A549 (cell line): ENCODE measurements around the gene CDKN3. TPM values are rescaled to one million over a fixed set of nuclear protein-coding genes. Genes with fewer than 3 reads are reported as not detected.

ENCODE experiments used
- polyA plus RNA-seq, 4 experiments: library from polyadenylated mRNA; depleted of rRNA in 3 of 4; stranded (reverse); fragments of >200 nt; fragmentation: RNase III in 1 of 4; extraction: RNeasy Plus Mini Kit Qiagen cat#74134 plus additional on column Dnase treatment in 1 of 4; gene quantifications; 2 replicates in 3 of 4; 3 replicates in 1 of 4; pipeline ENCODE4 v1.2.3, GENCODE V29; 2011 to 2017

CDKN3 gene
- polyA plus RNA-seq, 2 of the 4 experiments (the other 2 are of a cell fraction), result 67.4 to 154 TPM

Other genes with a start within 250 kb of the CDKN3 start
- 411 and 487 TPM in 2 replicates for gene CNIH1, start 44.4 kb downstream of the CDKN3 start, polyA plus RNA-seq (2011; rRNA removed)
- gene CNIH1, start 44.4 kb downstream of the CDKN3 start, polyA plus RNA-seq (2017; fragmentation: RNase III; extraction: RNeasy Plus Mini Kit Qiagen cat#74134 plus additional on column Dnase treatment), result 337 to 361 TPM (median 347 TPM) in 3 replicates
- gene GMFB, start 92.0 kb downstream of the CDKN3 start, polyA plus RNA-seq (2011; rRNA removed), result 35.3 and 45.5 TPM in 2 replicates
- 56.8 to 66.7 TPM (median 62.3 TPM) in 3 replicates for gene GMFB, start 92.0 kb downstream of the CDKN3 start, polyA plus RNA-seq (2017; fragmentation: RNase III; extraction: RNeasy Plus Mini Kit Qiagen cat#74134 plus additional on column Dnase treatment)
- 35.4 and 35.9 TPM in 2 replicates for gene CGRRF1, start 112.9 kb downstream of the CDKN3 start, polyA plus RNA-seq (2011; rRNA removed)
- gene CGRRF1, start 112.9 kb downstream of the CDKN3 start, polyA plus RNA-seq (2017; fragmentation: RNase III; extraction: RNeasy Plus Mini Kit Qiagen cat#74134 plus additional on column Dnase treatment), result 15.4 to 18.2 TPM (median 15.8 TPM) in 3 replicates
- gene SAMD4A, start 170.1 kb downstream of the CDKN3 start, polyA plus RNA-seq (2011; rRNA removed), result 3.9 and 5.3 TPM in 2 replicates
- gene SAMD4A, start 170.1 kb downstream of the CDKN3 start, polyA plus RNA-seq (2017; fragmentation: RNase III; extraction: RNeasy Plus Mini Kit Qiagen cat#74134 plus additional on column Dnase treatment), result 5.4 to 8.0 TPM (median 6.1 TPM) in 3 replicates